Ovary (tissue), 9 donors: ENCODE measurements around the gene NECTIN1. TPM values are rescaled to one million over a fixed set of nuclear protein-coding genes. Genes with fewer than 3 reads are reported as not detected.

ENCODE experiments used
- DNase-seq, 5 donors: peaks; one replicate each; pipeline ENCODE4 v3.0.0-alpha.2; 2019 to 2020
- H3K27ac ChIP-seq, 2 donors: fragments of 200-600 bp; one replicate each; pipeline versions ENCODE4 v1.5.1 to v1.8.0; 2019 to 2022
- H3K27me3 ChIP-seq: fragments of 200-600 bp; one replicate; pipeline ENCODE4 v1.8.0; 2022
- H3K36me3 ChIP-seq: fragments of 200-600 bp; sonication (generic); one replicate; pipeline ENCODE4 v1.5.1; 2019
- H3K4me1 ChIP-seq: one replicate; pipeline ENCODE4 v1.8.1; 2013; ENCODE audit warnings: mild to moderate bottlenecking, moderate library complexity; ENCODE audit not compliant: insufficient read depth
- H3K4me3 ChIP-seq: fragments of 200-600 bp; sonication (generic); one replicate; pipeline ENCODE4 v1.5.1; 2017
- H3K9me3 ChIP-seq, 2 donors: fragments of 200-600 bp in 1 of 2; sonication (generic) in 1 of 2; one replicate each; pipeline versions ENCODE4 v1.5.1 to v1.8.1; 2013 to 2019; ENCODE audit warnings: mild to moderate bottlenecking in 1 of 2, moderate library complexity in 1 of 2
- EP300 ChIP-seq: sonication (generic); formaldehyde crosslinking; IDR thresholded peaks from one replicate; pipeline ENCODE4 v1.6.1; 2017; ENCODE audit warnings: antibody characterized with exemption
- POLR2A ChIP-seq: fragments of 450-650 bp; IDR thresholded peaks from one replicate; pipeline ENCODE4 v1.6.1; 2017; ENCODE audit warnings: antibody characterized with exemption, mild to moderate bottlenecking, moderate library complexity
- WGBS, 3 donors: extraction: QIAGEN DNeasy Blood & Tissue Kit in 1 of 3; methylation state at CpG; one replicate each; pipeline versions ENCODE4 v1.1.5 to v1.1.7; 2013 to 2017; 5-methylcytosine and 5-hydroxymethylcytosine counted together
- intact Hi-C, 4 donors: fragments of 100-400 bp; cut with DNase I; formaldehyde crosslinking; loops; one replicate each; pipeline versions ENCODE4 v1.11.0 to v1.15.1; 2022 to 2023
- polyA plus RNA-seq, 2 donors: library from polyadenylated mRNA; stranded (reverse); fragments of 200-250 nt in 1 of 2; fragments of 350-450 nt in 1 of 2; fragmentation: Illumina TruSeq in 1 of 2; extraction: RNeasy Lipid Tissue Mini Kit (QIAGEN cat#74804) in 1 of 2; gene quantifications; one replicate each; pipeline ENCODE4 v1.2.3, GENCODE V29; 2013 to 2014
- total RNA-seq, 7 donors: library from RNA; depleted of rRNA in 2 of 7; stranded (reverse); fragments of >200 nt in 2 of 7; fragmentation: NEBNext Ultra II Directional in 3 of 7; extraction: Animal tissue kit (Norgen Biotek cat#: 25700) in 3 of 7; gene quantifications; one replicate each; pipeline versions ENCODE4 v1.1.0 to v1.2.4, GENCODE V29; 2016 to 2023
- TF ChIP-seq, protein P1 (sequence below), 3 donors: fragments of 450-650 bp in 2 of 3; fragments of 200-600 bp in 1 of 3; IDR thresholded peaks; one replicate each; pipeline versions ENCODE4 v1.5.1 to v1.8.0; 2016 to 2022; ENCODE audit warnings: antibody characterized with exemption in 3 of 3, mild to moderate bottlenecking in 1 of 3
- donor health status: DM: no; HTN: no; CAD: no; lungs with moderate emphysema.
- donor health status: DM: no; HTN: no; CAD: no.
- donor health status: Bipolar disorder and iron deficiency.
- donor health status: DM: yes; HTN: yes; CAD: no.
- donor health status: DM: no; HTN: no; CAD: no.
- donor health status: DM: yes; HTN: yes; CAD: no.

Gene NECTIN1
- total and polyA plus RNA-seq, 9 donors = 1.5 to 12.1 (median 5.7) TPM

GRCh38 chr11:119692540-119692820 lies 36.5 kb downstream of the NECTIN1 start:
- intact Hi-C loops = no loop called here
- TF ChIP-seq, protein P1, sequence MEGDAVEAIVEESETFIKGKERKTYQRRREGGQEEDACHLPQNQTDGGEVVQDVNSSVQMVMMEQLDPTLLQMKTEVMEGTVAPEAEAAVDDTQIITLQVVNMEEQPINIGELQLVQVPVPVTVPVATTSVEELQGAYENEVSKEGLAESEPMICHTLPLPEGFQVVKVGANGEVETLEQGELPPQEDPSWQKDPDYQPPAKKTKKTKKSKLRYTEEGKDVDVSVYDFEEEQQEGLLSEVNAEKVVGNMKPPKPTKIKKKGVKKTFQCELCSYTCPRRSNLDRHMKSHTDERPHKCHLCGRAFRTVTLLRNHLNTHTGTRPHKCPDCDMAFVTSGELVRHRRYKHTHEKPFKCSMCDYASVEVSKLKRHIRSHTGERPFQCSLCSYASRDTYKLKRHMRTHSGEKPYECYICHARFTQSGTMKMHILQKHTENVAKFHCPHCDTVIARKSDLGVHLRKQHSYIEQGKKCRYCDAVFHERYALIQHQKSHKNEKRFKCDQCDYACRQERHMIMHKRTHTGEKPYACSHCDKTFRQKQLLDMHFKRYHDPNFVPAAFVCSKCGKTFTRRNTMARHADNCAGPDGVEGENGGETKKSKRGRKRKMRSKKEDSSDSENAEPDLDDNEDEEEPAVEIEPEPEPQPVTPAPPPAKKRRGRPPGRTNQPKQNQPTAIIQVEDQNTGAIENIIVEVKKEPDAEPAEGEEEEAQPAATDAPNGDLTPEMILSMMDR (IDR thresholded peaks at IDR 0.05) = no peak
- TF ChIP-seq EP300 (no peak), POLR2A (no peak)
- Histone ChIP-seq H3K4me3 (no peak overlapping the region), H3K36me3 (no peaks in the 10 kb centered on the region), H3K27ac (no peak overlapping the region), H3K27me3 (no peaks in the 10 kb centered on the region), H3K4me1 (peaks cover 2% of the 10 kb centered on the region), H3K9me3 (no peaks in the 10 kb centered on the region)
- DNase-seq = no peak
- WGBS, 3 donors = 87 to 93% (median 89%) methylated on average over 2 of the region's 2 CpGs

GRCh38 chr11:119691701-119692539 lies 37.1 kb downstream of the NECTIN1 start:
- H3K4me1 ChIP-seq = peaks cover 2% of the 10 kb centered on the region
- no peak for DNase-seq
- no peaks in the 10 kb centered on the region for H3K9me3 ChIP-seq
- no peak overlapping the region for H3K27ac ChIP-seq
- no peaks in the 10 kb centered on the region for H3K27me3 ChIP-seq
- TF ChIP-seq, protein P1 (IDR thresholded peaks at IDR 0.05) = no peak
- TF ChIP-seq POLR2A = no peak
- no peak for TF ChIP-seq EP300
- intact Hi-C loops = no loop called here
- WGBS, 3 donors = 84 to 92% (median 87%) methylated on average over 27 of the region's 27 CpGs
- H3K4me3 ChIP-seq = no peak overlapping the region
- no peaks in the 10 kb centered on the region for H3K36me3 ChIP-seq

DNA sequence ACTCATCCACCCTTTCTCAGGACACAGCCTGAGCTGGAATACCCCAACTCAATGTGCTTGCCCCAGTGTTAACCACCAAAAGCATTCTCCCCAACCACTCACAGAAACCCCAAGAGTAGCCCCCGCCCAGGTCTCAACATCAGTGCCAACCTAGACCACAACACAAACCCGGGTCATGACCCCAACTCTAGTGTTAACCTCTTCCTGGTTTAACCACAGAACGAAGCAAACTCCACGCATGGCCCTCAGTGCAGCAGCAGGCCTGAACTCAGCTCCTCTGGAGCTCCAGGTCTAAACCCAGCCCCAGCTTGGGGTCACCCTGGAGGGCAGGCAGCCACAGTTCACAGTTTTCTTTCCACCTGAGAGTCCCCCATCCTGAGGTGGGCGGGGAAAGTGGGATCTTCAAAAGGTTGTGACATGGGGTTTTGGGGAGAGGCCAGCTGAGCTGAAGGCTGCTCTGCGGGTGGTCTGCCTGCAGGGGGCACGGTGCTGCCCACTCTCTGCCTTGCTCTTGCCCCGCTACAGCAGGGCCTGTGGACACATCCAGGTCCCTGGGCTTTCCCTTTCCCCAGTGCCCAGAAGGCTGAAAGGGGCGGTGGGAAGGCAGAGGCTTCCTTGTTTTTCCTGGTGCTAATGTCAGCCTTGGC lies 37.9 kb downstream of the NECTIN1 start:
- TF ChIP-seq POLR2A (no peak), EP300 (no peak)
- TF ChIP-seq, protein P1 (IDR thresholded peaks at IDR 0.05) = no peak
- Histone ChIP-seq H3K36me3 (no peaks in the 10 kb centered on the region), H3K9me3 (no peaks in the 10 kb centered on the region), H3K27me3 (no peaks in the 10 kb centered on the region), H3K27ac (no peak overlapping the region), H3K4me3 (no peak overlapping the region), H3K4me1 (peaks cover 2% of the 10 kb centered on the region)
- WGBS, 3 donors = 80 to 83% (median 83%) methylated on average over 9 of the region's 9 CpGs
- DNase-seq = no peak
- intact Hi-C loops = no loop called here

DNA sequence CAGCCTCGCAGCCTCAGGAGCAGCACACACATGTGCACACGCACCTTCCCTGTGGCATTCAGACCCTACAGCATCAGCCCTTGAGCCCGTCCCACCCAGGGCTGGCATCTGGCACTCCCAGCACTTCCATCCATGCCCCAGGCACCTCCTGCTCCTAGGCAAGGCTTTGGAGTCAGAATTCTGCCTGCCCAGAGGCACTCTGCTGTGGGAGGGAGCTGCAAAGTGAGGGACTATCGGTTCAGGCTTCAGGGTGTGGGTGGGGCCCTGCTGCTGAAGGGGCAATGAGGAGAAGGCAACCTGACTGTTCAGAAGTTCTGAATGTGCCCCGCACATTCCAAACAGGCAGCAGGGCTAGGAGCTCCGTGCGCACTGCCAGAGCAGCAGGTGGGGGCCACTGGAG lies 39.7 kb downstream of the NECTIN1 start:
- DNase-seq = no peak
- Histone ChIP-seq H3K27me3 (no peaks in the 10 kb centered on the region), H3K36me3 (no peaks in the 10 kb centered on the region), H3K4me1 (peaks cover 2% of the 10 kb centered on the region), H3K9me3 (no peaks in the 10 kb centered on the region), H3K27ac (no peak overlapping the region), H3K4me3 (no peak overlapping the region)
- WGBS, 3 donors = 86 to 89% (median 87%) methylated on average over 7 of the region's 7 CpGs
- intact Hi-C loops = no loop called here
- TF ChIP-seq, protein P1 (IDR thresholded peaks at IDR 0.05) = no peak
- no peak for TF ChIP-seq EP300
- TF ChIP-seq POLR2A = no peak
